Measurements from ENCODE around the gene MAOB.

GRCh38 chrX:43865791-43866190, 16.5 kb downstream of the MAOB start:
- TF ChIP-seq, protein P1, sequence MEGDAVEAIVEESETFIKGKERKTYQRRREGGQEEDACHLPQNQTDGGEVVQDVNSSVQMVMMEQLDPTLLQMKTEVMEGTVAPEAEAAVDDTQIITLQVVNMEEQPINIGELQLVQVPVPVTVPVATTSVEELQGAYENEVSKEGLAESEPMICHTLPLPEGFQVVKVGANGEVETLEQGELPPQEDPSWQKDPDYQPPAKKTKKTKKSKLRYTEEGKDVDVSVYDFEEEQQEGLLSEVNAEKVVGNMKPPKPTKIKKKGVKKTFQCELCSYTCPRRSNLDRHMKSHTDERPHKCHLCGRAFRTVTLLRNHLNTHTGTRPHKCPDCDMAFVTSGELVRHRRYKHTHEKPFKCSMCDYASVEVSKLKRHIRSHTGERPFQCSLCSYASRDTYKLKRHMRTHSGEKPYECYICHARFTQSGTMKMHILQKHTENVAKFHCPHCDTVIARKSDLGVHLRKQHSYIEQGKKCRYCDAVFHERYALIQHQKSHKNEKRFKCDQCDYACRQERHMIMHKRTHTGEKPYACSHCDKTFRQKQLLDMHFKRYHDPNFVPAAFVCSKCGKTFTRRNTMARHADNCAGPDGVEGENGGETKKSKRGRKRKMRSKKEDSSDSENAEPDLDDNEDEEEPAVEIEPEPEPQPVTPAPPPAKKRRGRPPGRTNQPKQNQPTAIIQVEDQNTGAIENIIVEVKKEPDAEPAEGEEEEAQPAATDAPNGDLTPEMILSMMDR (IDR thresholded peaks at IDR 0.05): no peak
- TF ChIP-seq POLR2A (IDR thresholded peaks at IDR 0.05): no peak

All from thyroid gland (tissue), 4 donors.